Brain microvascular endothelial cell (primary cell): ENCODE data around the gene MEOX1.

ENCODE experiments used
- DNase-seq: peaks from one replicate; pipeline ENCODE4 v3.0.0-alpha.2; 2020
- H3K27ac ChIP-seq: fragments of 250-450 bp; sonication (Bioruptor Pico); 2 replicates; pipeline ENCODE4 v1.5.1; 2020; ENCODE audit warnings: mild to moderate bottlenecking, moderate library complexity
- H3K27me3 ChIP-seq: fragments of 250-450 bp; sonication (Bioruptor Pico); replicated peaks from 2 replicates; pipeline ENCODE4 v1.5.1; 2020; ENCODE audit warnings: mild to moderate bottlenecking
- H3K36me3 ChIP-seq: fragments of 250-450 bp; sonication (Bioruptor Pico); replicated peaks from 2 replicates; pipeline ENCODE4 v1.5.1; 2020; ENCODE audit warnings: mild to moderate bottlenecking
- H3K4me3 ChIP-seq: 2 replicates; pipeline ENCODE4 v1.5.1; 2011; ENCODE audit warnings: low read depth, mild to moderate bottlenecking, control low read depth, low read length, moderate library complexity
- in situ Hi-C: cut with HindIII; loops from 2 replicates; pipeline ENCODE4 v1.10.0; 2017; ENCODE audit warnings: low sequenced_read_pairs, low pct_ligation_motif_present
- TF ChIP-seq, protein P1 (sequence below): IDR thresholded peaks from 2 replicates; pipeline ENCODE4 v1.5.1; 2011; ENCODE audit warnings: low read depth, mild to moderate bottlenecking, moderate library complexity, low read length, control low read depth, inconsistent platforms; ENCODE audit errors: missing control alignments

Gene MEOX1

DNA sequence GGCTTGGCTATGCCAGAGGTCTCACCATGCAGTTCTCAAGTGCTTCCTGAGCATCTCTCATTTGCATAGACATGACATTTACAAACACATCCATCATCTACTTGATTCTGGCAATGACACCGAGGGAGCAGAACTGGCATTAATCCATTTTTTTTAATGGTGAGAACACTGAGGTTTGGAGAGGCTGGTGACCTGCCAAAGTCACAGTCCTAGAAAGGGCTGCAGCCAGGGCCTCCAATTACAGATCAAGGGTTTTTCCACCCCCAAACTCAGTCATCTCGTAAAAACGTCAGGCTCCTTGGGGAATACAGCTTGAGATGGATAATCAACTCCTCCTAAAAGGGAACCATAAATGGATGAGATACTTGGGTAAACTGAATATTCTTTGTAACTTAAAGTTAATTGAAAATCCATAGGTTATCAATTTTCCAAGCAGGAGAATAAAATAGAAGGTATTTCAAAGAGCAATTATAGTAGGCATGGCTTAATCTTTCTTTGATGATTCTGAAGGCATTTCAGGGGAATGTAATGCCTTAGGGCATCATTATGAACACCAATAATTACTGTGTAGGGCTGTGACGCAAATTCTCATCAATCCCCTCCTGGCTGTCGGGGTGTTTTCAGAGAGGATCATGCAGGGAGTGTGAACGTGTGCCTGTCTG is 9.4 kb upstream of the MEOX1 start:
- TF ChIP-seq, protein P1, sequence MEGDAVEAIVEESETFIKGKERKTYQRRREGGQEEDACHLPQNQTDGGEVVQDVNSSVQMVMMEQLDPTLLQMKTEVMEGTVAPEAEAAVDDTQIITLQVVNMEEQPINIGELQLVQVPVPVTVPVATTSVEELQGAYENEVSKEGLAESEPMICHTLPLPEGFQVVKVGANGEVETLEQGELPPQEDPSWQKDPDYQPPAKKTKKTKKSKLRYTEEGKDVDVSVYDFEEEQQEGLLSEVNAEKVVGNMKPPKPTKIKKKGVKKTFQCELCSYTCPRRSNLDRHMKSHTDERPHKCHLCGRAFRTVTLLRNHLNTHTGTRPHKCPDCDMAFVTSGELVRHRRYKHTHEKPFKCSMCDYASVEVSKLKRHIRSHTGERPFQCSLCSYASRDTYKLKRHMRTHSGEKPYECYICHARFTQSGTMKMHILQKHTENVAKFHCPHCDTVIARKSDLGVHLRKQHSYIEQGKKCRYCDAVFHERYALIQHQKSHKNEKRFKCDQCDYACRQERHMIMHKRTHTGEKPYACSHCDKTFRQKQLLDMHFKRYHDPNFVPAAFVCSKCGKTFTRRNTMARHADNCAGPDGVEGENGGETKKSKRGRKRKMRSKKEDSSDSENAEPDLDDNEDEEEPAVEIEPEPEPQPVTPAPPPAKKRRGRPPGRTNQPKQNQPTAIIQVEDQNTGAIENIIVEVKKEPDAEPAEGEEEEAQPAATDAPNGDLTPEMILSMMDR, result no peak
- H3K27ac ChIP-seq, result no peak overlapping the region
- in situ Hi-C loops, result no loop called here
- H3K36me3 ChIP-seq, result no peaks in the 10 kb centered on the region
- no peak overlapping the region for H3K4me3 ChIP-seq
- peak; percentile 16 for DNase-seq
- H3K27me3 ChIP-seq, result no peaks in the 10 kb centered on the region

DNA sequence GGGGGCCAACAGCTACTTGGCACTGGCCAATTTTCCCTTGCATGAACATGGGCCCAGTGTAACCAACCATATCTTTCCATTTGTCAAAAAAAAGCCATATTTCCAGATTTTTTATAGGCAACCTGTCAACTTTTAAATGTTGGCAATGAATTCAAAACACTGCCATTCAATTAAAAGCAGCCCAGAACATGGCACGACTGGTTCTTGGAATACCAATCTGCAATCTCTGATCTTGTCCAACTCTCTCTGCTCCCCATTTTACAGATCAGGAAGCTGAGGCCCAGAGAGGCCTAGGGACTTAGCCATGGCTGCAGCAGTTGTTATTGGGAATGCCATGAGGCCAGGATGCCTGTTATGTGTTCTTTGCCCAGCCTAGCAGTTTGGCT is 8.9 kb upstream of the MEOX1 start:
- H3K4me3 ChIP-seq, result no peak overlapping the region
- in situ Hi-C loops, result no loop called here
- H3K27ac ChIP-seq, result no peak overlapping the region
- no peaks in the 10 kb centered on the region for H3K36me3 ChIP-seq
- TF ChIP-seq, protein P1, result no peak
- H3K27me3 ChIP-seq, result no peaks in the 10 kb centered on the region
- no peak for DNase-seq

DNA sequence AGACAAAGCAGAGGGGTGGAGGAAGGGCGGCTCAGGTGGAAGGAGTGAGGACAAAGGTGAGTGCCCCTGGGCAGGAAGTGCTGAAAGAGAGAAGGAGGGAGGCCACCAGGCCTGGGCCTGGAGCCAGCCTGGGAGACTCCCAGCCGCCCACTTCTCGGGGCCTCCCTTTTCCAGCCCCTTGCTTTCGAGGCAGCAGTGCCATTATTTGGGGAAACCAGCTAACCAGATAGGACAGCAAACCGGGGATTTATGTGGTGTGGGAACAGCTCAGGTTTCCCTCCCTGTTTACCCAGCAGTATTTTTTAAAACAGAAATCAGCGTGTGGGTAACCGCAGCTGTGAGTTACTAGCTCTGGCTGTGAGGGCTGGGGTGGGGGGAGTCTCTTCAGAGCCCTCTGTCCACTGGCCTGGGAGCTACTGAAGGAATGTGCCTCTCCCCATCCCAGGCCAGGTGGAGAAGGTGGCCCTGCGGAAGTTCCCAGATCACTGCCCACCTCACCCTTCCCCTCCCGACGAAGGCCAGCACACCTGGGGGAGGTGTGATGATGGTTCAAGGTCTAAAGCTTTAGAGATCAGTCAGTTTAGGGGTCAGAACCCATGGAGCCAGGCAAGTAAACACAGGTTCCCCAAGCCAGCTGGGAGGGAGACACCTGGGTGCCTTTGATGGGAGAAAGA is 8.4 kb upstream of the MEOX1 start:
- no peak overlapping the region for H3K4me3 ChIP-seq
- H3K27me3 ChIP-seq, result no peaks in the 10 kb centered on the region
- DNase-seq, result no peak
- no peaks in the 10 kb centered on the region for H3K36me3 ChIP-seq
- in situ Hi-C loops, result no loop called here
- no peak overlapping the region for H3K27ac ChIP-seq
- TF ChIP-seq, protein P1, result no peak

DNA sequence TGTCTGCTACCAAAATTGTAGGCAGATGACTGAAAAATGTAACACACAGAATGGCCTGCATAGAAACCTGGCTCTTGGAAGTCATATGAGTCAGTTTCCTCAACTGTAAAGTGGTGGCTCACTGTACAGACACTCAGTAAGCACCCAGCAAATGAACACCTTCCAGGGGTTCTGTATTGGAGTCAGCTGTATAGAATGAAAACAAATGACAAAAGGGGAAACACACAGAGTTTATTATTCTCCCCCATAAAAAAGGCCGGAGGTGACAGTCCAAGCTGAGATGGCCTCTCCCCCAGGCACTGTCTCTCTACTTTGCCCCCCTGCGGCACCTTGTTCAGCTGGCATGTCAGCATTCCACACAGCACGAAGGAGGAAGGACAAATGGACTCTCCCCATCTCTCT is 6.2 kb upstream of the MEOX1 start:
- no peaks in the 10 kb centered on the region for H3K27me3 ChIP-seq
- no peak overlapping the region for H3K4me3 ChIP-seq
- in situ Hi-C loops, result no loop called here
- H3K36me3 ChIP-seq, result no peaks in the 10 kb centered on the region
- peak; percentile 28 for DNase-seq
- H3K27ac ChIP-seq, result no peak overlapping the region
- TF ChIP-seq, protein P1, result no peak

DNA sequence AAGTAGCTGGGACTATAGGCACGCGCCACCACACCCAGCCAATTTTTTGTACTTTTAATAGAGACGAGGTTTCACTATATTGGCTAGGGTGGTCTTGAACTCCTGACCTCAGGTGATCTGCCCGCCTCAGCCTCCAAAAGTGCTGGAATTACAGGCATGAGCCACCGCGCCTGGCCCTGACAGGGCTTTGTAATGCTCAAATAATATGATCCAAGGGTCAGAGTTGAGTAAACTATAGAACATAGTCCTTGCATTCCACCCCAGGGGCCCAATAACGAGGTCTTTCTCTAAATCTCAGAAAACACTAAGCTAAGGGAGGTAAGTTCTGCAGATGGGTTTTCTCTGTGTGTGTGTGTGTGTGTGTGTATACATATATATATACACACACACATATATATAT is 5.8 kb upstream of the MEOX1 start:
- TF ChIP-seq, protein P1, result no peak
- DNase-seq, result no peak
- in situ Hi-C loops, result no loop called here

DNA sequence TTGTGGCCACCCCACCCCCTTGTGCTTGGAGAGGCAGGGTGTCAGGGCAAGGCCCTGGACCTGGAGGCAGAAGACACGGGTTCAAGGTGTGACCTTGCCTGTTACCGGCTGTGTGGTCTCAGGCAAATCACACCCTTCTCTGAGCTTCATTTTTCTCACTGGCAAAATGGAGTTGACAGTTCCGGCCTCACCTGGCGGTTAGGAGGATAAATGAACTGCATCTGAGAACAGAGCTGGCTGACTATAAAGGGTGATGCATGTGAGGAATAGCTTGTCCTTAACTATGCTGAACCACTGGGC is 4.2 kb upstream of the MEOX1 start:
- Histone ChIP-seq H3K4me3 (no peak overlapping the region), H3K36me3 (no peaks in the 10 kb centered on the region), H3K27ac (no peak overlapping the region), H3K27me3 (no peaks in the 10 kb centered on the region)
- in situ Hi-C loops, result no loop called here
- TF ChIP-seq, protein P1, result no peak
- no peak for DNase-seq

More for the DNA sequence above, 5.8 kb upstream of the MEOX1 start:
- Histone ChIP-seq H3K4me3 (no peak overlapping the region), H3K27ac (no peak overlapping the region), H3K36me3 (no peaks in the 10 kb centered on the region), H3K27me3 (no peaks in the 10 kb centered on the region)
